HepG2 (cell line): Measurements from ENCODE around the gene CNKSR3. TPM values are rescaled to one million over a fixed set of nuclear protein-coding genes. Genes with fewer than 3 reads are reported as not detected.
A peak's percentile ranks its signal among the peaks of the same experiment; 100 is the strongest.

Source experiments
- ATAC-seq: fragments of 200-7000 bp; cut with Tn5 transposase; 3 replicates; pipeline ENCODE4 v1.9.1; 2020; ENCODE audit warnings: mild to moderate bottlenecking, moderate library complexity
- BruUV-seq: library from RNA; stranded (reverse); fragments of 400-500 nt; replicated peaks from 2 replicates; lab custom pipeline; 2021; lab: Mats Ljungman, UMichigan
- CTCF ChIA-PET: fragments of 300-600 bp; formaldehyde crosslinking; extraction: SDS; loops from one replicate; lab custom pipeline; 2021; ENCODE audit warnings: low total read pairs, inconsistent platforms, low intra/inter-chr PET ratio; lab: Yijun Ruan, JAX
- POLR2A ChIA-PET: fragments of 350-600 bp; sonication (Branson Sonifier 250); formaldehyde crosslinking; loops from one replicate; lab custom pipeline; 2020; ENCODE audit warnings: antibody characterized with exemption, inconsistent platforms; lab: Yijun Ruan, JAX
- DNase-seq: peaks from one replicate; pipeline ENCODE4 v3.0.0-alpha.2; 2015; ENCODE audit warnings: low spot score
- FAIRE-seq: peaks from 3 replicates; lab custom pipeline; 2011; peaks lifted over from hg19 to GRCh38; lab: Jason Lieb, UNC
- H2AFZ ChIP-seq: one replicate; pipeline ENCODE4 v1.6.1; 2011; ENCODE audit warnings: low read length, inconsistent platforms
- H3K27ac ChIP-seq: fragments of 300-600 bp; 3 replicates; pipeline ENCODE4 v1.8.0; 2011; ENCODE audit warnings: mixed run types, mild to moderate bottlenecking, mixed read lengths, low read length, inconsistent platforms; ENCODE audit not compliant: insufficient read depth; ENCODE audit errors: extremely low read length
- H3K27me3 ChIP-seq, 2 experiments: fragments of 200-600 bp in 1 of 2; 2 replicates in 1 of 2; 3 replicates in 1 of 2; pipeline versions ENCODE4 v1.6.0 to v1.8.0; 2011; ENCODE audit warnings: low read length in 2 of 2, mild to moderate bottlenecking in 2 of 2, moderate library complexity in 2 of 2, inconsistent platforms in 1 of 2; ENCODE audit not compliant: insufficient read depth in 2 of 2, control insufficient read depth in 1 of 2
- H3K36me3 ChIP-seq, 2 experiments: fragments of 200-600 bp in 1 of 2; replicated peaks in 1 of 2; 2 replicates in 1 of 2; 3 replicates in 1 of 2; pipeline versions ENCODE4 v1.5.1 to v1.8.0; 2011; ENCODE audit warnings: low read length in 2 of 2, inconsistent platforms in 1 of 2; ENCODE audit not compliant: insufficient read depth in 2 of 2, control insufficient read depth in 1 of 2
- H3K4me1 ChIP-seq: 2 replicates; pipeline ENCODE4 v1.5.1; 2012; ENCODE audit warnings: low read length, inconsistent platforms; ENCODE audit not compliant: insufficient read depth
- H3K4me2 ChIP-seq: 2 replicates; pipeline ENCODE4 v1.6.0; 2011; ENCODE audit warnings: low read depth, low read length, inconsistent platforms
- H3K4me3 ChIP-seq, 3 experiments: fragments of 200-600 bp in 1 of 3; sonication (generic), shearing (Covaris generic) in 1 of 3; replicated peaks in 1 of 3; 2 replicates each; pipeline ENCODE4 v1.5.1; 2011 to 2016; ENCODE audit warnings: low read length in 3 of 3, inconsistent platforms in 2 of 3, low read depth in 2 of 3, mild to moderate bottlenecking in 2 of 3, control low read depth in 1 of 3, mixed read lengths in 1 of 3; ENCODE audit not compliant: insufficient read depth in 1 of 3
- H3K79me2 ChIP-seq: one replicate; pipeline ENCODE4 v1.6.1; 2011; ENCODE audit warnings: low read length, inconsistent platforms; ENCODE audit not compliant: insufficient read depth
- H3K9ac ChIP-seq: 2 replicates; pipeline ENCODE4 v1.6.0; 2011; ENCODE audit warnings: mild to moderate bottlenecking, low read depth, low read length, inconsistent platforms; ENCODE audit not compliant: insufficient read depth
- H3K9me3 ChIP-seq: 2 replicates; pipeline ENCODE4 v1.5.1; 2012; ENCODE audit warnings: mild to moderate bottlenecking, low read length
- H4K20me1 ChIP-seq: 2 replicates; pipeline ENCODE4 v1.6.0; 2011; ENCODE audit warnings: inconsistent platforms, mild to moderate bottlenecking, low read length, moderate library complexity; ENCODE audit not compliant: insufficient read depth
- CEBPG ChIP-seq: IDR thresholded peaks from 2 replicates; pipeline ENCODE4 v1.6.1; 2016
- CREM ChIP-seq, 2 experiments: sonication (generic) in 1 of 2; formaldehyde crosslinking in 1 of 2; IDR thresholded peaks; 2 replicates each; pipeline versions ENCODE4 v1.4.0 to v1.6.1; 2016 to 2020; ENCODE audit warnings: antibody characterized with exemption in 1 of 2, mild to moderate bottlenecking in 1 of 2, missing genetic modification reagents in 1 of 2
- E2F1 ChIP-seq: sonication (generic); formaldehyde crosslinking; IDR thresholded peaks from 2 replicates; pipeline ENCODE4 v1.5.0; 2020; ENCODE audit warnings: missing genetic modification reagents
- EP300 ChIP-seq, 3 experiments: sonication (generic) in 1 of 3; formaldehyde crosslinking in 1 of 3; IDR thresholded peaks; 2 replicates each; pipeline versions ENCODE4 v1.5.1 to v1.6.1; 2011 to 2020; ENCODE audit warnings: low read depth in 2 of 3, low read length in 2 of 3, borderline replicate concordance in 1 of 3, improper control_type of control experiment in 1 of 3, mild to moderate bottlenecking in 1 of 3, missing genetic modification reagents in 1 of 3, moderate library complexity in 1 of 3
- FOXA3 ChIP-seq: IDR thresholded peaks from 2 replicates; pipeline ENCODE4 v1.6.1; 2016; ENCODE audit warnings: missing genetic modification reagents, missing compliant biosample characterization
- FOXJ3 ChIP-seq: sonication (generic); formaldehyde crosslinking; IDR thresholded peaks from 2 replicates; pipeline ENCODE4 v1.4.0; 2020; ENCODE audit warnings: missing genetic modification reagents, mild to moderate bottlenecking, borderline replicate concordance
- FOXP4 ChIP-seq: sonication (generic); formaldehyde crosslinking; IDR thresholded peaks from 2 replicates; pipeline ENCODE4 v1.4.0; 2020; ENCODE audit warnings: missing genetic modification reagents
- GATAD2A ChIP-seq: IDR thresholded peaks from 2 replicates; pipeline ENCODE4 v1.6.1; 2016
- HDAC2 ChIP-seq: sonication (generic); formaldehyde crosslinking; IDR thresholded peaks from 2 replicates; pipeline ENCODE4 v1.4.0; 2020; ENCODE audit warnings: missing genetic modification reagents
- NR2F6 ChIP-seq, 2 experiments: IDR thresholded peaks; 2 replicates each; pipeline ENCODE4 v1.6.1; 2016; ENCODE audit warnings: antibody characterized with exemption in 1 of 2, mild to moderate bottlenecking in 1 of 2
- RFXAP ChIP-seq: sonication (generic); formaldehyde crosslinking; IDR thresholded peaks from 2 replicates; pipeline ENCODE4 v1.4.0; 2020; ENCODE audit warnings: missing genetic modification reagents, borderline replicate concordance
- SOX6 ChIP-seq, 2 experiments: fragments of 450-650 bp in 1 of 2; sonication (generic) in 1 of 2; formaldehyde crosslinking in 1 of 2; IDR thresholded peaks; 2 replicates each; pipeline versions ENCODE4 v1.4.0 to v1.6.1; 2017 to 2020; ENCODE audit warnings: antibody characterized with exemption in 1 of 2, mild to moderate bottlenecking in 1 of 2, missing genetic modification reagents in 1 of 2
- WGBS: methylation state at CpG from one replicate; pipeline ENCODE4 v1.1.6; 2017; ENCODE audit warnings: low lambda C conversion rate; 5-methylcytosine and 5-hydroxymethylcytosine counted together
- in situ Hi-C: cut with HindIII; loops from 2 replicates; pipeline ENCODE4 v1.10.0; 2017; ENCODE audit warnings: low pct_unique_long_range_greater_than_20kb; ENCODE audit not compliant: extremely low pct_ligation_motif_present
- intact Hi-C: fragments of 100-400 bp; cut with micrococcal nuclease; formaldehyde crosslinking; loops from one replicate; pipeline ENCODE4 v1.10.0; 2022; ENCODE audit not compliant: unreplicated experiment
- polyA plus RNA-seq, 8 experiments: library from polyadenylated mRNA; depleted of rRNA in 3 of 8; stranded (reverse) in 7 of 8; unstranded in 1 of 8; fragments of >200 nt; fragmentation: Illumina TruSeq in 4 of 8; extraction: Trizol in 4 of 8; gene quantifications; 2 replicates each; pipeline versions ENCODE4 v1.2.1 to v1.2.3, GENCODE V29; 2011 to 2016; ENCODE audit warnings: low read depth in 4 of 8, missing spikeins in 1 of 8, mixed read lengths in 1 of 8; ENCODE audit not compliant: insufficient read depth in 1 of 8
- total RNA-seq, 5 experiments: library from RNA; depleted of rRNA; stranded (reverse); fragments of >200 nt; fragmentation: Illumina TruSeq; extraction: Trizol; gene quantifications; 2 replicates each; pipeline ENCODE4 v1.2.3, GENCODE V29; 2016; ENCODE audit warnings: low read depth in 1 of 5
- TF ChIP-seq, protein P1 (sequence below): sonication (generic); formaldehyde crosslinking; IDR thresholded peaks from 2 replicates; pipeline ENCODE4 v1.4.0; 2020; ENCODE audit warnings: mild to moderate bottlenecking, missing genetic modification reagents, borderline replicate concordance

CNKSR3 gene
- total and polyA plus RNA-seq, 2 of the 13 experiments (the other 11 are each of a cell fraction or from before 2014, with no cell fraction given), result 9.2 to 38.6 TPM

GRCh38 chr6:154487367-154488247 is 22.9 kb downstream of the CNKSR3 start:
- ChIA-PET POLR2A (interaction anchor here (0.9 to 1.0 kb wide), 2 partner anchors 21 to 23 kb away, joined by 3 to 8 read pairs; partner anchors contain the start of gene CNKSR3), CTCF (no interaction called here)
- H3K79me2 ChIP-seq, result peaks cover 88% of the 10 kb centered on the region
- peaks cover 1 to 20% of the 10 kb centered on the region in 2 experiments; a peak in 3 of 5 replicates for H3K36me3 ChIP-seq
- no peaks in the 10 kb centered on the region for H3K9me3 ChIP-seq
- peaks cover 59% of the 10 kb centered on the region for H3K4me1 ChIP-seq
- intact Hi-C loops, result loop anchor here (1.0 kb wide), 1 partner anchor 22 kb away; no protein-coding TSS in a partner anchor
- BruUV-seq, result no TSS peak
- peak; percentile 88 for ATAC-seq
- 47% methylated on average over 6 of the region's 6 CpGs for WGBS
- H4K20me1 ChIP-seq, result peaks cover 19% of the 10 kb centered on the region
- H3K4me3 ChIP-seq, result peak overlapping the region in 2 of 3 experiments; percentile 9 to 19; a peak in 2 of 6 replicates
- in situ Hi-C loops, result no loop called here
- DNase-seq, result peak; percentile 56
- no peak overlapping the region for H2AFZ ChIP-seq
- FAIRE-seq, result peak; percentile 59
- H3K9ac ChIP-seq, result no peak overlapping the region
- H3K27ac ChIP-seq, result peak overlapping the region; percentile 11
- H3K4me2 ChIP-seq, result peak overlapping the region; percentile 56
- no peaks in the 10 kb centered on the region for H3K27me3 ChIP-seq
- TF ChIP-seq CEBPG (CRISPR knock-in tag), result peak; percentile 6; the same call in 1 of the 2 replicates
- TF ChIP-seq HDAC2 (CRISPR knock-in tag), result 0 out of 2 replicates have a peak, but pooled peaks have one; percentile 38
- peak; percentile 45; the same call in 1 of the 2 replicates for TF ChIP-seq FOXA3 (CRISPR knock-in tag)
- TF ChIP-seq GATAD2A (CRISPR knock-in tag), result peak; percentile 79
- 0 out of 2 replicates have a peak, but pooled peaks have one; percentile 34 for TF ChIP-seq RFXAP (CRISPR knock-in tag)
- TF ChIP-seq EP300 (IDR thresholded peaks at IDR 0.05; ENCODE audit: low read depth in 2 of 2, low read length in 2 of 2), result peak in 1 of 2 experiments; percentile 63; a peak in 2 of 4 replicates
- no peak for TF ChIP-seq EP300 (CRISPR knock-in tag; IDR thresholded peaks at IDR 0.05; ENCODE audit: borderline replicate concordance)
- 0 out of 2 replicates have a peak, but pooled peaks have one; percentile 21 for TF ChIP-seq NR2F6 (IDR thresholded peaks at IDR 0.05)
- TF ChIP-seq NR2F6 (CRISPR knock-in tag; IDR thresholded peaks at IDR 0.05), result no peak
- 0 out of 2 replicates have a peak, but pooled peaks have one; percentile 42 for TF ChIP-seq CREM (IDR thresholded peaks at IDR 0.05)
- no peak for TF ChIP-seq CREM (CRISPR knock-in tag; IDR thresholded peaks at IDR 0.05)
- peak; percentile 69 for TF ChIP-seq FOXP4 (CRISPR knock-in tag)
- TF ChIP-seq E2F1, result 0 out of 2 replicates have a peak, but pooled peaks have one; percentile 7
- TF ChIP-seq SOX6 (IDR thresholded peaks at IDR 0.05), result no peak
- peak; percentile 73 for TF ChIP-seq SOX6 (CRISPR knock-in tag; IDR thresholded peaks at IDR 0.05)
- TF ChIP-seq, protein P1, sequence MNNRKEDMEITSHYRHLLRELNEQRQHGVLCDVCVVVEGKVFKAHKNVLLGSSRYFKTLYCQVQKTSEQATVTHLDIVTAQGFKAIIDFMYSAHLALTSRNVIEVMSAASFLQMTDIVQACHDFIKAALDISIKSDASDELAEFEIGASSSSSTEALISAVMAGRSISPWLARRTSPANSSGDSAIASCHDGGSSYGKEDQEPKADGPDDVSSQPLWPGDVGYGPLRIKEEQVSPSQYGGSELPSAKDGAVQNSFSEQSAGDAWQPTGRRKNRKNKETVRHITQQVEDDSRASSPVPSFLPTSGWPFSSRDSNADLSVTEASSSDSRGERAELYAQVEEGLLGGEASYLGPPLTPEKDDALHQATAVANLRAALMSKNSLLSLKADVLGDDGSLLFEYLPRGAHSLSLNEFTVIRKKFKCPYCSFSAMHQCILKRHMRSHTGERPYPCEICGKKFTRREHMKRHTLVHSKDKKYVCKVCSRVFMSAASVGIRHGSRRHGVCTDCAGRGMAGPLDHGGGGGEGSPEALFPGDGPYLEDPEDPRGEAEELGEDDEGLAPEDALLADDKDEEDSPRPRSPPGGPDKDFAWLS, result no peak
- peak; percentile 53; the same call in 1 of the 2 replicates for TF ChIP-seq FOXJ3 (CRISPR knock-in tag)
